ENCODE data around the gene MAN2C1. TPM values are rescaled to one million over a fixed set of nuclear protein-coding genes. Genes with fewer than 3 reads are reported as not detected.

MAN2C1 gene
- polyA plus RNA-seq, 3 donors: 32.9 to 453 (median 42.9) TPM

DNA sequence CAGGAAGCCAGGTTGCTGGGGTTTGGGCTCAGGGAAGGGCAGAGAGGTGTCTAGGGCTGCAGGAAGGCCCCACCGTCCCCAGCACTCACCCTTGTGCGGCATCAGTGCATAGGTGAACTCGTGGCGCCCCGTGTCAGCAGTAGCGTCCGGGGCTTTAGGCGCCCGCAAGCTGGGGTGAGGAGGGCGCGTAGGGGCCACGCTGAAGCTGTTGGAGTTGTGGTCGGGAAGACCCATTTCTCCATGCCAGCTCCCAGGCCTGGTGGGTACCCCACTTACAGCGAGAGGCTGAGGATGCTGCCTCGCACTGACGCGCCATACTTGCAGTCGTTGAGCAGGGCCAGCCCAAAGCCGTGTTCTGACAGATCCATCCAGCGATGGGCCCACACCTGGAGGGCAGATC, 11.9 kb downstream of the MAN2C1 start:
- Mint-ChIP-seq H3K9me3 (no peaks in the 10 kb centered on the region), H3K4me3 (no peak overlapping the region), H3K4me1 (peaks cover 7% of the 10 kb centered on the region), H3K36me3 (peaks cover 51 to 75% of the 10 kb centered on the region in 2 donors), H3K27ac (no peak overlapping the region), H3K27me3 (ENCODE audit: low read depth in 3 of 3) (peaks cover 0 to 4% (median 2%) of the 10 kb centered on the region in 3 donors)
- no peak for TF ChIP-seq CTCF (IDR thresholded peaks at IDR 0.05)
- H3K27me3 ChIP-seq (ENCODE audit: control insufficient read depth in 2 of 2, insufficient read depth in 2 of 2, low read length in 2 of 2): no peaks in the 10 kb centered on the region
- H3K4me3 ChIP-seq (replicated peaks in 1 of 3; ENCODE audit: low read depth in 2 of 3, low read length in 3 of 3): no peak overlapping the region
- H3K9ac ChIP-seq (ENCODE audit: insufficient read depth, low read length, poor library complexity, severe bottlenecking): no peak overlapping the region
- no peak overlapping the region for H2AFZ ChIP-seq (ENCODE audit: insufficient read depth, low read depth, low read length, poor library complexity, severe bottlenecking)
- intact Hi-C loops (cut with micrococcal nuclease): no loop called here
- H3K9me3 ChIP-seq (replicated peaks in 1 of 2; ENCODE audit: control insufficient read depth in 1 of 2, insufficient read depth in 1 of 2, low read length in 2 of 2): no peaks in the 10 kb centered on the region
- no peak overlapping the region for H3K4me2 ChIP-seq (replicated peaks; ENCODE audit: extremely low read depth, low read length, poor library complexity, severe bottlenecking)
- H3K4me1 ChIP-seq (ENCODE audit: control insufficient read depth in 1 of 2, insufficient read depth in 2 of 2, low read length in 2 of 2): no peaks in the 10 kb centered on the region
- WGBS (ENCODE audit: insufficient coverage): 96% methylated on average over 19 of the region's 20 CpGs
- H3K27ac ChIP-seq (ENCODE audit: low read depth in 1 of 2, low read length in 2 of 2): no peak overlapping the region
- H4K20me1 ChIP-seq (ENCODE audit: insufficient read depth, low read length): peaks cover 23% of the 10 kb centered on the region
- DNase-seq: no peak
- H3K36me3 ChIP-seq (replicated peaks in 1 of 2; ENCODE audit: control insufficient read depth in 1 of 2, insufficient read depth in 2 of 2, low read length in 2 of 2): peaks cover 51 to 76% of the 10 kb centered on the region in 2 donors
- H3K79me2 ChIP-seq (ENCODE audit: insufficient read depth, low read length): no peaks in the 10 kb centered on the region

GRCh38 chr15:75356006-75356405, 12.4 kb downstream of the MAN2C1 start:
- no peak for TF ChIP-seq CTCF (IDR thresholded peaks at IDR 0.05)
- Histone ChIP-seq H3K4me1 (ENCODE audit: control insufficient read depth in 1 of 2, insufficient read depth in 2 of 2, low read length in 2 of 2) (no peaks in the 10 kb centered on the region), H3K36me3 (replicated peaks in 1 of 2; ENCODE audit: control insufficient read depth in 1 of 2, insufficient read depth in 2 of 2, low read length in 2 of 2) (peaks cover 46 to 70% of the 10 kb centered on the region in 2 donors), H3K27ac (ENCODE audit: low read depth in 1 of 2, low read length in 2 of 2) (no peak overlapping the region), H3K9ac (ENCODE audit: insufficient read depth, low read length, poor library complexity, severe bottlenecking) (no peak overlapping the region), H2AFZ (ENCODE audit: insufficient read depth, low read depth, low read length, poor library complexity, severe bottlenecking) (no peak overlapping the region), H4K20me1 (ENCODE audit: insufficient read depth, low read length) (peaks cover 23% of the 10 kb centered on the region), H3K4me2 (replicated peaks; ENCODE audit: extremely low read depth, low read length, poor library complexity, severe bottlenecking) (no peak overlapping the region), H3K27me3 (ENCODE audit: control insufficient read depth in 2 of 2, insufficient read depth in 2 of 2, low read length in 2 of 2) (no peaks in the 10 kb centered on the region), H3K4me3 (replicated peaks in 1 of 3; ENCODE audit: low read depth in 2 of 3, low read length in 3 of 3) (no peak overlapping the region), H3K79me2 (ENCODE audit: insufficient read depth, low read length) (no peaks in the 10 kb centered on the region), H3K9me3 (replicated peaks in 1 of 2; ENCODE audit: control insufficient read depth in 1 of 2, insufficient read depth in 1 of 2, low read length in 2 of 2) (no peaks in the 10 kb centered on the region)
- H3K9me3 Mint-ChIP-seq: no peaks in the 10 kb centered on the region
- DNase-seq: no peak
- peaks cover 2 to 4% (median 2%) of the 10 kb centered on the region in 3 donors for H3K27me3 Mint-ChIP-seq (ENCODE audit: low read depth in 3 of 3)
- 96% methylated on average over 28 of the region's 28 CpGs for WGBS (ENCODE audit: insufficient coverage)
- H3K27ac Mint-ChIP-seq: no peak overlapping the region
- H3K4me1 Mint-ChIP-seq: peaks cover 7% of the 10 kb centered on the region
- intact Hi-C loops (cut with micrococcal nuclease): no loop called here
- no peak overlapping the region for H3K4me3 Mint-ChIP-seq
- peaks cover 46 to 70% of the 10 kb centered on the region in 2 donors for H3K36me3 Mint-ChIP-seq

Measured in CD14-positive monocyte (primary cell).